K562 (cell line): ENCODE data around the gene ACVR2B. TPM values are rescaled to one million over a fixed set of nuclear protein-coding genes. Genes with fewer than 3 reads are reported as not detected.

Experiments used
- ARID4B ChIP-seq: sonication (generic); formaldehyde crosslinking; IDR thresholded peaks from 2 replicates; pipeline ENCODE4 v1.8.0; 2022; ENCODE audit warnings: mild to moderate bottlenecking, missing genetic modification reagents
- ARNT ChIP-seq, 2 experiments: fragments of 450-650 bp; IDR thresholded peaks; 2 replicates each; pipeline ENCODE4 v1.6.1; 2016; ENCODE audit warnings: mild to moderate bottlenecking in 1 of 2
- EGR1 ChIP-seq: fragments of 450-650 bp; conservative IDR thresholded peaks from 2 replicates; pipeline ENCODE4 v1.6.1; 2017; ENCODE audit warnings: mild to moderate bottlenecking
- ELK1 ChIP-seq: sonication (generic); formaldehyde crosslinking; IDR thresholded peaks from 2 replicates; pipeline ENCODE4 v1.8.1; 2022; ENCODE audit warnings: missing genetic modification reagents
- HDAC3 ChIP-seq: fragments of 450-650 bp; IDR thresholded peaks from 2 replicates; pipeline ENCODE4 v1.6.1; 2018; ENCODE audit warnings: borderline replicate concordance, mild to moderate bottlenecking, moderate library complexity; ENCODE audit not compliant: partially characterized antibody
- HLTF ChIP-seq: fragments of 450-650 bp; IDR thresholded peaks from 2 replicates; pipeline ENCODE4 v1.6.1; 2016
- HNRNPL ChIP-seq: fragments of 200-400 bp; formaldehyde crosslinking; IDR thresholded peaks from 2 replicates; pipeline ENCODE4 v1.6.1; 2017; ENCODE audit warnings: low read depth, mild to moderate bottlenecking, low read length
- MAFG ChIP-seq: fragments of 450-650 bp; conservative IDR thresholded peaks from 2 replicates; pipeline ENCODE4 v1.6.1; 2016; ENCODE audit warnings: missing genetic modification characterization, missing compliant biosample characterization
- MTA3 ChIP-seq: fragments of 450-650 bp; formaldehyde crosslinking; IDR thresholded peaks from 2 replicates; pipeline ENCODE4 v1.6.1; 2017; ENCODE audit warnings: mild to moderate bottlenecking, borderline replicate concordance
- NCOA2 ChIP-seq, 2 experiments: fragments of 450-650 bp; IDR thresholded peaks; 2 replicates each; pipeline ENCODE4 v1.6.1; 2018; ENCODE audit warnings: mild to moderate bottlenecking in 2 of 2, moderate library complexity in 1 of 2; ENCODE audit not compliant: partially characterized antibody in 2 of 2
- SP2 ChIP-seq: IDR thresholded peaks from 2 replicates; pipeline ENCODE4 v1.6.1; 2011; ENCODE audit warnings: mild to moderate bottlenecking, low read depth, low read length, moderate library complexity; ENCODE audit not compliant: poor library complexity, severe bottlenecking; ENCODE audit errors: extremely low read depth
- TAF9B ChIP-seq: fragments of 450-650 bp; IDR thresholded peaks from 2 replicates; pipeline ENCODE4 v1.6.1; 2018; ENCODE audit warnings: mild to moderate bottlenecking; ENCODE audit not compliant: partially characterized antibody
- THAP7 ChIP-seq: fragments of 250-450 bp; sonication (Bioruptor Pico); IDR thresholded peaks from 2 replicates; pipeline ENCODE4 v1.5.0; 2021
- ZBTB43 ChIP-seq: sonication (generic); formaldehyde crosslinking; IDR thresholded peaks from 2 replicates; pipeline ENCODE4 v1.8.0; 2023; ENCODE audit warnings: mild to moderate bottlenecking, missing genetic modification reagents
- ZKSCAN1 ChIP-seq: fragments of 150-350 bp; IDR thresholded peaks from 2 replicates; pipeline ENCODE4 v1.6.1; 2016; ENCODE audit warnings: low read depth, low read length
- ZNF146 ChIP-seq: IDR thresholded peaks from one replicate; pipeline ENCODE4 v1.6.1; 2018; ENCODE audit warnings: missing compliant biosample characterization; ENCODE audit not compliant: unreplicated experiment
- ZNF431 ChIP-seq: sonication (generic); formaldehyde crosslinking; IDR thresholded peaks from 2 replicates; pipeline ENCODE4 v1.8.0; 2022; ENCODE audit warnings: mild to moderate bottlenecking, missing genetic modification reagents
- ZNF507 ChIP-seq: conservative IDR thresholded peaks from 2 replicates; pipeline ENCODE4 v1.6.1; 2017; ENCODE audit warnings: missing genetic modification characterization, missing compliant biosample characterization
- ZNF717 ChIP-seq: fragments of 250-450 bp; sonication (Bioruptor Pico); IDR thresholded peaks from 2 replicates; pipeline ENCODE4 v1.5.0; 2021
- polyA plus RNA-seq, 8 experiments: library from polyadenylated mRNA; depleted of rRNA in 4 of 8; stranded (reverse) in 5 of 8; unstranded in 3 of 8; fragments of >200 nt; fragmentation: Nextera tagmentation in 2 of 8; fragmentation: Illumina TruSeq in 1 of 8; extraction: Ambion mirVana in 2 of 8; extraction: Trizol in 1 of 8; gene quantifications; 2 replicates each; pipeline versions ENCODE4 v1.2.1 to v1.2.3, GENCODE V29; 2011 to 2014; ENCODE audit warnings: inconsistent platforms in 1 of 8, missing spikeins in 1 of 8
- total RNA-seq, 7 experiments: library from RNA; depleted of rRNA in 6 of 7; stranded (reverse); fragments of >200 nt in 6 of 7; fragmentation: Illumina TruSeq in 2 of 7; extraction: Trizol in 2 of 7; gene quantifications; 2 replicates each; pipeline versions ENCODE4 v1.2.1 to v1.2.3, GENCODE V29; 2011 to 2021; ENCODE audit warnings: low replicate concordance in 1 of 7

ACVR2B gene
- total and polyA plus RNA-seq, 9 of the 15 experiments (the other 6 are each of a cell fraction or from before 2014, with no cell fraction given): 1.8 to 23.7 (median 7.1) TPM

GRCh38 chr3:38454884-38455638, 1.4 kb downstream of the ACVR2B start (continued):
- TF ChIP-seq ZNF507 (tag) (no peak), ZNF146 (no peak), HDAC3 (no peak), HNRNPL (0 out of 2 replicates have a peak, but pooled peaks have one; percentile 66), TAF9B (no peak), HLTF (no peak), MTA3 (no peak), THAP7 (0 out of 2 replicates have a peak, but pooled peaks have one; percentile 38), NCOA2 (IDR thresholded peaks at IDR 0.05; ENCODE audit: partially characterized antibody in 2 of 2) (no peak), SP2 (no peak), ZBTB43 (CRISPR knock-in tag) (no peak), ARNT (IDR thresholded peaks at IDR 0.05) (no peak), ELK1 (CRISPR knock-in tag) (no peak), ZKSCAN1 (no peak), MAFG (no peak), ARID4B (CRISPR knock-in tag) (peak; percentile 51; the same call in 1 of the 2 replicates), EGR1 (peak; percentile 83), ZNF717 (CRISPR knock-in tag) (no peak), ZNF431 (CRISPR knock-in tag) (no peak)
